ENCODE results near the gene MSRB1.
"Not testable (repeated sequence)": the region's sequence is repeated elsewhere in the genome, so short reads cannot be mapped to it uniquely, and the experiment has no call there.

The MSRB1 gene

GRCh38 chr16:1922357-1922756 is 20.6 kb downstream of the MSRB1 start:
- TF ChIP-seq GABPA (IDR thresholded peaks at IDR 0.05; ENCODE audit: low read depth), result no peak
- TF ChIP-seq REST (IDR thresholded peaks at IDR 0.05; ENCODE audit: insufficient replicate concordance, low read depth), result no peak
- TF ChIP-seq, protein P1, sequence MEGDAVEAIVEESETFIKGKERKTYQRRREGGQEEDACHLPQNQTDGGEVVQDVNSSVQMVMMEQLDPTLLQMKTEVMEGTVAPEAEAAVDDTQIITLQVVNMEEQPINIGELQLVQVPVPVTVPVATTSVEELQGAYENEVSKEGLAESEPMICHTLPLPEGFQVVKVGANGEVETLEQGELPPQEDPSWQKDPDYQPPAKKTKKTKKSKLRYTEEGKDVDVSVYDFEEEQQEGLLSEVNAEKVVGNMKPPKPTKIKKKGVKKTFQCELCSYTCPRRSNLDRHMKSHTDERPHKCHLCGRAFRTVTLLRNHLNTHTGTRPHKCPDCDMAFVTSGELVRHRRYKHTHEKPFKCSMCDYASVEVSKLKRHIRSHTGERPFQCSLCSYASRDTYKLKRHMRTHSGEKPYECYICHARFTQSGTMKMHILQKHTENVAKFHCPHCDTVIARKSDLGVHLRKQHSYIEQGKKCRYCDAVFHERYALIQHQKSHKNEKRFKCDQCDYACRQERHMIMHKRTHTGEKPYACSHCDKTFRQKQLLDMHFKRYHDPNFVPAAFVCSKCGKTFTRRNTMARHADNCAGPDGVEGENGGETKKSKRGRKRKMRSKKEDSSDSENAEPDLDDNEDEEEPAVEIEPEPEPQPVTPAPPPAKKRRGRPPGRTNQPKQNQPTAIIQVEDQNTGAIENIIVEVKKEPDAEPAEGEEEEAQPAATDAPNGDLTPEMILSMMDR (IDR thresholded peaks at IDR 0.05; ENCODE audit: insufficient read depth, low read length), result no peak
- no peak for TF ChIP-seq SPI1 (IDR thresholded peaks at IDR 0.05; ENCODE audit: borderline replicate concordance, low read depth)
- no peak for TF ChIP-seq POLR2AphosphoS5 (IDR thresholded peaks at IDR 0.05; ENCODE audit: low read depth)
- Histone ChIP-seq H3K4me3 (replicated peaks; ENCODE audit: insufficient read depth, low read length) (no peak overlapping the region), H3K27me3 (ENCODE audit: insufficient read depth, poor library complexity, severe bottlenecking) (peaks cover 38% of the 10 kb centered on the region), H3K27ac (replicated peaks) (no peak overlapping the region)
- no peak for DNase-seq (ENCODE audit: low read depth in 1 of 2, low spot score in 1 of 2)

DNA sequence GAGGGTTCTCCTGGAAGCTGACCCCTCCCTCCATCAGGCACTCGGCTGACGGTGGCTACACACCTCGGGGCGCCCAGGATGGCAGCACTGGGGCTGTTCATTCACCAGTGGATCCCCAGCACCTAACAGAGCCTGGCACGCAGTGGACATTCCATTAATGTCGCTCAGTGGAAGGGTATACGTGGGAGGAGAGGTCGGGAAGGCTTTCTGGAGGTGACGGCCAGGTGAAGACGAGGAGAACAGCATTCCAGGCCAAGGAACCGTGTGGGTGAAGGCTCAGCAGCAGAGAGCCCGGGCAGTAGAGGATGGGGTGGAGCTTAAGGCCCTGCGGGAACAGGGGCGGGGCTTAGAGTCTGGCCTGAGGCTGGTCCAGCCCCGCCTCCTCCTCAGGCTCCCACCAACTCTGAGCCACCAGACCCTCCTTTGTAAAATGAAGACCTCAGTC is 22.2 kb downstream of the MSRB1 start:
- Histone ChIP-seq H3K27ac (replicated peaks) (no peak overlapping the region), H3K27me3 (ENCODE audit: insufficient read depth, poor library complexity, severe bottlenecking) (peaks cover 51% of the 10 kb centered on the region), H3K4me3 (replicated peaks; ENCODE audit: insufficient read depth, low read length) (no peak overlapping the region)
- TF ChIP-seq POLR2AphosphoS5 (IDR thresholded peaks at IDR 0.05; ENCODE audit: low read depth), result no peak
- TF ChIP-seq SPI1 (IDR thresholded peaks at IDR 0.05; ENCODE audit: borderline replicate concordance, low read depth), result no peak
- TF ChIP-seq, protein P1 (IDR thresholded peaks at IDR 0.05; ENCODE audit: insufficient read depth, low read length), result no peak
- no peak for TF ChIP-seq REST (IDR thresholded peaks at IDR 0.05; ENCODE audit: insufficient replicate concordance, low read depth)
- TF ChIP-seq GABPA (IDR thresholded peaks at IDR 0.05; ENCODE audit: low read depth), result no peak
- DNase-seq (ENCODE audit: low read depth in 1 of 2, low spot score in 1 of 2), result no peak

- H3K4me3 ChIP-seq (replicated peaks; ENCODE audit: insufficient read depth, low read length); H3K27ac ChIP-seq (replicated peaks); DNase-seq (ENCODE audit: low read depth in 1 of 2, low spot score in 1 of 2): not testable (repeated sequence)
- H3K27me3 ChIP-seq (ENCODE audit: insufficient read depth, poor library complexity, severe bottlenecking), result peaks cover 56% of the 10 kb centered on the region
Measured at GRCh38 chr16:1920122-1920521, 22.9 kb downstream of the MSRB1 start.

GRCh38 chr16:1919327-1919998 is 23.5 kb downstream of the MSRB1 start:
- no peak for DNase-seq (ENCODE audit: low read depth in 1 of 2, low spot score in 1 of 2)
- TF ChIP-seq GABPA (IDR thresholded peaks at IDR 0.05; ENCODE audit: low read depth) (no peak), REST (IDR thresholded peaks at IDR 0.05; ENCODE audit: insufficient replicate concordance, low read depth) (no peak), SPI1 (IDR thresholded peaks at IDR 0.05; ENCODE audit: borderline replicate concordance, low read depth) (no peak)
- TF ChIP-seq, protein P1 (IDR thresholded peaks at IDR 0.05; ENCODE audit: insufficient read depth, low read length), result no peak
- Histone ChIP-seq H3K27me3 (ENCODE audit: insufficient read depth, poor library complexity, severe bottlenecking) (peaks cover 56% of the 10 kb centered on the region), H3K4me3 (replicated peaks; ENCODE audit: insufficient read depth, low read length) (no peak overlapping the region), H3K27ac (replicated peaks) (no peak overlapping the region)

All from HL-60 (cell line).